ENCODE measurements around the gene NOC3L.

NOC3L gene

GRCh38 chr10:94333051-94333450, 29.7 kb downstream of the NOC3L start:
- Mint-ChIP-seq H3K36me3 (peaks cover 18% of the 10 kb centered on the region), H3K4me1 (no peaks in the 10 kb centered on the region), H3K27me3 (no peaks in the 10 kb centered on the region), H3K27ac (no peak overlapping the region), H3K9me3 (no peaks in the 10 kb centered on the region), H3K4me3 (no peak overlapping the region)

- H3K27me3 Mint-ChIP-seq: no peaks in the 10 kb centered on the region
- H3K4me1 Mint-ChIP-seq: no peaks in the 10 kb centered on the region
- peaks cover 11% of the 10 kb centered on the region for H3K36me3 Mint-ChIP-seq
- H3K9me3 Mint-ChIP-seq: no peaks in the 10 kb centered on the region
- no peak overlapping the region for H3K4me3 Mint-ChIP-seq
- H3K27ac Mint-ChIP-seq: no peak overlapping the region
Measured at GRCh38 chr10:94328613-94329012, 34.1 kb downstream of the NOC3L start.

GRCh38 chr10:94327649-94328048, 35.1 kb downstream of the NOC3L start:
- peaks cover 9% of the 10 kb centered on the region for H3K36me3 Mint-ChIP-seq
- no peak overlapping the region for H3K27ac Mint-ChIP-seq
- H3K27me3 Mint-ChIP-seq: no peaks in the 10 kb centered on the region
- H3K4me3 Mint-ChIP-seq: no peak overlapping the region
- H3K9me3 Mint-ChIP-seq: no peaks in the 10 kb centered on the region
- no peaks in the 10 kb centered on the region for H3K4me1 Mint-ChIP-seq

GRCh38 chr10:94324609-94325233, 38.0 kb downstream of the NOC3L start:
- Mint-ChIP-seq H3K36me3 (peaks cover 2% of the 10 kb centered on the region), H3K4me3 (no peak overlapping the region), H3K27me3 (no peaks in the 10 kb centered on the region), H3K9me3 (no peaks in the 10 kb centered on the region), H3K4me1 (no peaks in the 10 kb centered on the region), H3K27ac (no peak overlapping the region)

GRCh38 chr10:94320285-94320914, 42.3 kb downstream of the NOC3L start:
- Mint-ChIP-seq H3K27ac (no peak overlapping the region), H3K9me3 (no peaks in the 10 kb centered on the region), H3K27me3 (no peaks in the 10 kb centered on the region), H3K4me3 (no peak overlapping the region), H3K4me1 (no peaks in the 10 kb centered on the region), H3K36me3 (no peaks in the 10 kb centered on the region)

- Mint-ChIP-seq H3K27me3 (no peaks in the 10 kb centered on the region), H3K4me3 (no peak overlapping the region), H3K9me3 (no peaks in the 10 kb centered on the region), H3K4me1 (no peaks in the 10 kb centered on the region), H3K36me3 (no peaks in the 10 kb centered on the region), H3K27ac (no peak overlapping the region)
Measured at GRCh38 chr10:94316560-94316959, 46.2 kb downstream of the NOC3L start.

- Mint-ChIP-seq H3K27me3 (no peaks in the 10 kb centered on the region), H3K9me3 (no peaks in the 10 kb centered on the region), H3K4me3 (no peak overlapping the region), H3K27ac (no peak overlapping the region), H3K36me3 (no peaks in the 10 kb centered on the region), H3K4me1 (no peaks in the 10 kb centered on the region)
Measured at GRCh38 chr10:94315975-94316464, 46.7 kb downstream of the NOC3L start.

- no peaks in the 10 kb centered on the region for H3K9me3 Mint-ChIP-seq
- H3K27ac Mint-ChIP-seq: no peak overlapping the region
- peaks cover 2% of the 10 kb centered on the region for H3K27me3 Mint-ChIP-seq
- no peaks in the 10 kb centered on the region for H3K4me1 Mint-ChIP-seq
- no peaks in the 10 kb centered on the region for H3K36me3 Mint-ChIP-seq
- no peak overlapping the region for H3K4me3 Mint-ChIP-seq
Measured at GRCh38 chr10:94315024-94315451, 47.7 kb downstream of the NOC3L start.

GRCh38 chr10:94310369-94310768, 52.4 kb downstream of the NOC3L start:
- peaks cover 28% of the 10 kb centered on the region for H3K27me3 Mint-ChIP-seq
- no peaks in the 10 kb centered on the region for H3K4me1 Mint-ChIP-seq
- no peak overlapping the region for H3K4me3 Mint-ChIP-seq
- H3K27ac Mint-ChIP-seq: no peak overlapping the region
- no peaks in the 10 kb centered on the region for H3K9me3 Mint-ChIP-seq
- no peaks in the 10 kb centered on the region for H3K36me3 Mint-ChIP-seq

GRCh38 chr10:94308866-94309265, 53.9 kb downstream of the NOC3L start:
- no peaks in the 10 kb centered on the region for H3K36me3 Mint-ChIP-seq
- H3K4me3 Mint-ChIP-seq: no peak overlapping the region
- no peak overlapping the region for H3K27ac Mint-ChIP-seq
- no peaks in the 10 kb centered on the region for H3K9me3 Mint-ChIP-seq
- no peaks in the 10 kb centered on the region for H3K4me1 Mint-ChIP-seq
- H3K27me3 Mint-ChIP-seq: peaks cover 36% of the 10 kb centered on the region

- Mint-ChIP-seq H3K27me3 (peaks cover 36% of the 10 kb centered on the region), H3K4me1 (no peaks in the 10 kb centered on the region), H3K36me3 (no peaks in the 10 kb centered on the region), H3K27ac (no peak overlapping the region), H3K9me3 (no peaks in the 10 kb centered on the region), H3K4me3 (no peak overlapping the region)
Measured at GRCh38 chr10:94307046-94307615, 55.6 kb downstream of the NOC3L start.

- Mint-ChIP-seq H3K4me1 (peaks cover 9% of the 10 kb centered on the region), H3K27me3 (peaks cover 33% of the 10 kb centered on the region), H3K4me3 (no peak overlapping the region), H3K27ac (no peak overlapping the region), H3K9me3 (no peaks in the 10 kb centered on the region), H3K36me3 (no peaks in the 10 kb centered on the region)
Measured at GRCh38 chr10:94303929-94304328, 58.8 kb downstream of the NOC3L start.

- H3K27ac Mint-ChIP-seq: no peak overlapping the region
- H3K4me3 Mint-ChIP-seq: no peak overlapping the region
- peaks cover 15% of the 10 kb centered on the region for H3K4me1 Mint-ChIP-seq
- no peaks in the 10 kb centered on the region for H3K9me3 Mint-ChIP-seq
- no peaks in the 10 kb centered on the region for H3K36me3 Mint-ChIP-seq
- peaks cover 24% of the 10 kb centered on the region for H3K27me3 Mint-ChIP-seq
Measured at GRCh38 chr10:94300042-94300441, 62.7 kb downstream of the NOC3L start.

GRCh38 chr10:94299417-94299816, 63.3 kb downstream of the NOC3L start:
- H3K4me1 Mint-ChIP-seq: peaks cover 15% of the 10 kb centered on the region
- H3K27me3 Mint-ChIP-seq: peaks cover 24% of the 10 kb centered on the region
- no peaks in the 10 kb centered on the region for H3K36me3 Mint-ChIP-seq
- no peak overlapping the region for H3K27ac Mint-ChIP-seq
- H3K4me3 Mint-ChIP-seq: no peak overlapping the region
- no peaks in the 10 kb centered on the region for H3K9me3 Mint-ChIP-seq

- Mint-ChIP-seq H3K27ac (no peak overlapping the region), H3K4me3 (no peak overlapping the region), H3K27me3 (peaks cover 28% of the 10 kb centered on the region), H3K36me3 (no peaks in the 10 kb centered on the region), H3K9me3 (no peaks in the 10 kb centered on the region), H3K4me1 (peaks cover 8% of the 10 kb centered on the region)
Measured at GRCh38 chr10:94294168-94294567, 68.6 kb downstream of the NOC3L start.

GRCh38 chr10:94293354-94293753, 69.4 kb downstream of the NOC3L start:
- Mint-ChIP-seq H3K27me3 (peaks cover 25% of the 10 kb centered on the region), H3K9me3 (no peaks in the 10 kb centered on the region), H3K27ac (no peak overlapping the region), H3K36me3 (no peaks in the 10 kb centered on the region), H3K4me3 (no peak overlapping the region), H3K4me1 (no peaks in the 10 kb centered on the region)

Measured in activated naive CD4-positive, alpha-beta T cell treated with anti-CD3 and anti-CD28 coated beads, Interleukin-2, amount 50 U/mL, for 24 hours (primary cell).